NCI-H1092 treated with DMSO at 0.1 percent for 48 hours (cell line): ENCODE data around the gene FAM177A1.
"Not testable (repeated sequence)": the region's sequence is repeated elsewhere in the genome, so short reads cannot be mapped to it uniquely, and the experiment has no call there.

Experiments
- DNase-seq: peaks from one replicate; lab custom pipeline; 2025; lab: John Stamatoyannopoulos, UW

FAM177A1 gene

DNA sequence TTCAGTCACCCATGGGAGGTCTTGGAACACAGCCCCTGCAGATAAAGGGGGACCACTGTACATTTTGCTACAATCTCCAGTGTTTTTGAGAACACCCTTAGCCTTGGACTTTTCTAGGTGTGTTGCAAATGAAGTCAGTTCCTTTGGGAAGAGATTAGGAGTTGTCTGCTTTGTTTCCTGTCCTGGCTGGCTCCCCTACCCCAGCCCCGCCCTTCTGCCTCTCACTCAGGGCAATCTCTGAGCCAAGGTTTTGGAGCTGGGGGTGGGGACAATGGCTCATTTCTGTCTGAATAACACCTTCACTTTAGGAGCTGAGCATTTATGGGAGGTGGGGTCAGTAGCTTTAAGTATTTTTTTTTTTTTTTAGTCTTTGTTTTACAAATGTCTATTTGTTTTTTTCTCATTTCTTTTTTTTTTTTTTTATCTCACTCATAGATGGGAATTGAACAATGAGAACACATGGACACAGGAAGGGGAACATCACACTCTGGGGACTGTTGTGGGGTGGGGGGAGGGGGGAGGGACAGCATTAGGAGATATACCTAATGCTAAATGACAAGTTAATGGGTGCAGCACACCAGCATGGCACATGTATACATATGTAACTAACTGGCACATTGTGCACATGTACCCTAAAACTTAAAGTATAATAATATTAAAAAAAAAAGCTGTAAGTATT, 15.2 kb downstream of the FAM177A1 start:
- DNase-seq = not testable (repeated sequence)

DNA sequence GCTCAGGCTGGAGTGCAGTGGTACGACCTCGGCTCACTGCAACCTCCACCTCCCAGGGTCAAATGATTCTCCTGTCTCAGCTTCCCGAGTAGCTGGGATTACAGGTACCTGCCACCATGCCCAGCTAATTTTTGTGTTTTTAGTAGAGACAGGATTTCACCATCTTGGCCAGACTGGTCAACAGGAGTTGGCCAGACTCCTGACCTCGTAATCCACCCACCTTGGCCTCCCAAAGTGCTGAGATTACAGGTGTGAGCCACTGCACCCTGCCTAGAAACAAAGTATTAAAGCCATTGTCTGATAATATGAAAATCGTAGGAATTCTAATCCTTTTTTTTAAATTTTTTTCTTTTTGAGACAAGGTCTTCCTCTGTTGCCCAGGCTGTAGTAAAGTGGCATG, 19.7 kb downstream of the FAM177A1 start:
- not testable (repeated sequence) for DNase-seq

GRCh38 chr14:35068238-35069012, 22.4 kb downstream of the FAM177A1 start:
- no peak for DNase-seq

DNA sequence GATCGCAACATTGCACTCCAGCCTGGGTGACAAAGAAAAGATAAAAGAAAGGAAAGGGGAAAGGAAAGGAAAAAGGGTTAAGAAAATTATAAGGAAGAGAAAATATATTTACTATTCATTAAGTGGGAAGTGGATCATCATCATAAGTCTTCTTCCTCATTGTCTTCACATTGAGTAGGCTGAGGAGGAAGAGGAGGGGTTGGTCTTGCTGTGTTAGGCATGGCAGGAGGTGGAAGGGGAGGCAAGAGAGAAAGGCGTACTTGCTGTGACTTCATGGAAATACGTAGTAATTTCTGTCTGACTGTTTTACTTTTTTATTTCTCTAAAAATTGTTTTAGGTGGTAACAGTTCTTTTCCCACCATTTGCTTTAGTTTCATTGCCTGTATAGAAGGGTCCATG, 26.2 kb downstream of the FAM177A1 start:
- DNase-seq = no peak

DNA sequence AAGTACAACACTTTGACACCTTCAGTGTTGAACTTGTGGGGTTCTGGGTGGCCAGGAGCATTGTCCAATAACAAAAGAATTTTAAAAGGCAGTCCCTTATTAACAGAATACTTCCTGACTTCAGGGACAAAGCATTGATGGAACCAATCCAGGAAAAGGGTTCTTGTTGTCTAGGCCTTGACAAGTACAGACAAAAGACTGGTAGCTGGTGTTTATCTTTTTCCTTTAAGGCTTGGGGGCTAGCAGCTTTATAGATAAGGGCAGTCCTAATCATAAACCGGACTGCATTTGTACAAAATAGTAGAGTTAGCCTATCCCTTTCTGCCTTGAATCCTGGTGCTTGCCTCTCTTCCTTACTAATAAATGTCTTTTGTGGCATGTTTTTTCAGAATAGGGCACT, 27.4 kb downstream of the FAM177A1 start:
- DNase-seq = no peak

DNA sequence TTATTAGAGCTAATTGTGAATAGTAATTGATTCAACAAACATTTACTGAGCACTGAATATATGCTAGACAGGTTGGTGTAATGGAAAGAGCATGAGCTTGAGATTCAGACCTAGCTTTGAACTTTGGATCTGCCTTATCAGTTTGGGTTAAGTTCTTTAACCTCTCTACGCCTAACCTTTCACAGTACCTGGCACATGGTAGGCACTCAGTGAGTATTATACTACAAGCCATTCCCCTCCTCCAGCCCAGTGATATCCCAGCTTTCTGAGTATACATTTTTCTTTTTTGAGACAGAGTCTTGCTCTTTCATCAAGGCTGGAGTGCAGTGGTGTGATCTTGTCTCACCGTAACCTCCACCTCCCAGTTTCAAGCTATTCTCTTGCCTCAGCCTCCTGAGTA, 32.0 kb downstream of the FAM177A1 start:
- DNase-seq = no peak

- DNase-seq = no peak
These were observed 33.7 kb downstream of the FAM177A1 start for GRCh38 chr14:35079742-35080141.

DNA sequence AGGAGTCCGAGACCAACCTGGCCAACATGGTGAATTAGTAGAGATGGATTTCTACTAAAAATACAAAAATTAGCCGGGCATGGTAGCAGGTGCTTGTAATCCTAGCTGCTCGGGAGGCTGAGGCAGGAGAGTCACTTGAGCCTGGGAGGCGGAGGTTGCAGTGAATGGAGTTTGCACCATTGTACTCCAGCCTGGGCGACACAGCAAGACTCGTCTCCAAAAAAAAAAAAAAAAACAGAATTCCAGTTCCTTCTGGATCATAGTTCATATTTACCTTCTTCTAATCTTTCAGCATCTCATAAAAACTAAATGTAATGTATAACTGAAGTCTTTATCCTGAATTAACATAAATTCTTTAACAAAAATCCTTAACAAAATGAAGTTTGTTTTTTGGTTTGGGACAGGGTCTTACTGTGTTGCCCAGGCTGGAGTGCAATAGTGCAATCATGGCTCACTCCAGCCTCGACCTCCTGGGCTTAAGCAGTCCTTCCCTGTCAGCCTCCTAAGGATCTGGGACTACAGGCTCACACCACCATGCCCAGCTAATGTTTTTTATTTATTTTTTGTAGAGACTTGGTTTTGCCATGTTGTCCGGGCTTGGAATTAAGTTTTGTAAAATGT, 37.6 kb downstream of the FAM177A1 start:
- DNase-seq = no peak

DNA sequence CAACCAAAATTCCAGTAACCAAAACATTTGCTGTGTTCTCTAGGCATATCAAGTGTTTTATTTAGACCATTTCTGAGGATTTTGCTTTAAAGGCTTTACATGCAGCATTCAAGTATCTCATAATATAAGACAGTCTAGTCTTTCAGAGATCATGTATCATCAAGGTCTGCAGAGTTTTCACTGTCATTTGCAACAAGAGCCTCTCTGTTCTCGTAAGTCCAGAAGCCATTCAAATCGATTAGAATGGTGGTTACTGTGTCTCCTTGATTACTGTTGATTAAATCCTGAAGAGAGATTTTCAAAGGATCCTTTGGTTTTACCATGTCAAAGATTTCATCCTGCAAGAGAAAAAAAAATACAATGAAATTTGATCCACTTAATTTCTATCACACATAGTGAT, 39.4 kb downstream of the FAM177A1 start:
- DNase-seq = no peak

DNA sequence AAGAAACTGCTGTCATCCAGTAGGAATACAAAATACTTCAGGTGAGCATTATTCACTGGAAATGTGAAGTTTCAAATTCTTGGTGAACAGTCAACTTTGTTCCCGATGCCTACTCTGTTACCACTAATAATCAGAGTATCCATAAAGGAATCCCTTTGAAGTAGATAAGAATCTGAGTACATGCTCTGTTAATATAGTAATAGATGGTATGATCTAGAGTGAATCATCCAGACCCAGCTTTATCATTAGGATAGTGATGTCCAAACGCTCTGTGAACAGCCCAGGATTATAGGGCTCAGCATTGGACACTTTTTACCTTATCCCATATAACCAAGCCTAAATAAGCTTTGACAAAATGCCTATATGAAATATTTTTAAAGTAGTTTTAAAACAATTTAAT, 42.4 kb downstream of the FAM177A1 start:
- no peak for DNase-seq

DNA sequence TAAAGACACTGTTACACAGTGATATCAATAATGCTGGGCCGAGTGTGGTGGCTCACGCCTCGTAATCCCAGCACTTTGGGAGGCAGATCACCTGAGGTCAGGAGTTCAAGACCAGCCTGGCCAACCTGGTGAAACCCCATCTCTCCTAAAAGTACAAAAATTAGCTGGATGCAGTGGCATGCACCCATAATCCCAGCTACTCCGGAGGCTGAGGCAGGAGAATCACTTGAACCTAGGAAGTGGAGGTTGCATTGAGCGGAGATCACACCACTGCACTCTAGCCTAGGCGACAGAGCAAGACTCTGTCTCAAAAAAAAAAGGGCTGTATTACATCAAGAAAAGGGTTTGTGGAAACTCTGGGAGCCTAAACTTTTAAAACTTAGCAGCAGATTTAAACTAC, 48.6 kb downstream of the FAM177A1 start:
- not testable (repeated sequence) for DNase-seq

- DNase-seq = no peak
These were observed 61.8 kb downstream of the FAM177A1 start for GRCh38 chr14:35107866-35108265.

- DNase-seq = no peak
These were observed 66.6 kb downstream of the FAM177A1 start for GRCh38 chr14:35112641-35113040.

DNA sequence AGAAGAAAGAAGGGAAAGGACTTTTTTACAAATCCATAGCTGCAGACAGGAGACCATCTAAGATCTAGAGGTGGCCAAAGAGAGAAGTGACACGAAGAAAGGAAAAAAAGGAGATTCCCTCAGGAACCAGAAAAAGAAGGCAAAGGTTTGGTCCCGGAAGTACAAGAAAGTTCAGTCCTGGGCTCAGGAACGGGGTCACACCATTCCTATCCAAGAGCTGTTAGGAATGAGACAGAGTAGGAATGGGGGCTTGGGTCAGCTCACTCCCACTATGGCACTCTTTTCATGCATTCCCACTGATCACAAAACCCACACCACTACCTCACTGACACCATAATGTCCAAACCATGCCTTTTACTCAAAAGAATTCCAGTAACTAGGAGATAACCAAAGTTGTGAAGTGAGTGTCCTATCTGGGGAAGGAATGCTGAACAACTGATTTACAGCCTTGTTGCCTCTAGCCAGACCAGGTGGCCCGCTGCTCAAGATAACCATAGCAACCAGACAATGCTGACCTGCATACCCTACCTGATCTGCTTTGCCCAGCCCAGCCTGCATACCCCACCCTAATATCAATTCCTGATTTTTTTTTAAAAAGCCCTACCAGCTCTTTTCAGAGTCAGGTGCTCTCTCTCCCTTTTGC, 67.4 kb downstream of the FAM177A1 start:
- DNase-seq = no peak

GRCh38 chr14:35114036-35114435, 68.0 kb downstream of the FAM177A1 start:
- no peak for DNase-seq

DNA sequence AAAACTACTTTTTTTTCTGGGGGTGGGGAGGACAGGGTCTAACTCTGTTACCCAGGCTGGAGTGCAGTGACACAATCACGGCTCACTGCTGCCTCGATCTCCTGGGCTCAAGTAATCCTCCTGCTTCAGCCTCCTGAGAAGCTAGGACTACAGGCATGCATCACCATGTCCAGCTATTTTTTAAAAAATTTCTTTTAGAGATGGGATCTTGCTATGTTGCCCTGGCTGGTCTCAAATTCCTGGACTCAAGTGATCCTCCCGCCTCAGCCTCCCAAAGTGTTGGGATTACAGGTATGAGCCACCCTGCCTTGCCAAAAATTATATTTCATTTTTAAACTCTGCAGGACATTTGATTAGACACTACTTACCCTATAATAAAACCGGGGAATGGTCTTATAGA, 70.2 kb downstream of the FAM177A1 start:
- DNase-seq = no peak

DNA sequence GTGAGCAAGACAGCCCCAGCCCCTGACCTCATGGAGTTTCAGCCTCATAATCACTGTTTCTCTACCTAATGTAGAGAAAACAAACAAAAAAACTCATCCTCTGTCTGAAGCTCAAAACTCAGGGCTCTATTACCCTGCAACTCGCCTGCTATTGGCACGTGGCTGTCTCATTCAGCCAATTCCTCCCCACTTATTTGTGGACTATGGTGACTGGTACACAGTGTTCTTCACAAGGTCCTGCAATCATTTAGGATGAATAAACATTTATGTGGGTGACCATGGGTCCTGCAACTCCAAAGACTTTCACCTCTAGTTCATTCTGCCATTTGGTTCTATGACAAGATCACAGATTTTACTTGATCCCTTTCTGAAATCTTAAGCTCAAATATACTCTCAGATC, 71.0 kb downstream of the FAM177A1 start:
- DNase-seq = no peak

- DNase-seq = no peak
These were observed 75.2 kb downstream of the FAM177A1 start for GRCh38 chr14:35121026-35121886.

GRCh38 chr14:35121887-35122695, 76.0 kb downstream of the FAM177A1 start, which contains the start of the genes PPP2R3C and PRORP:
TSS of gene PPP2R3C (minus strand) at chr14:35121990. CDS start at chr14:35121959, 31 bp downstream.
TSS of gene PRORP (plus strand) at chr14:35122552. CDS start at chr14:35123246, 694 bp downstream.
- DNase-seq = peak; percentile 95

DNA sequence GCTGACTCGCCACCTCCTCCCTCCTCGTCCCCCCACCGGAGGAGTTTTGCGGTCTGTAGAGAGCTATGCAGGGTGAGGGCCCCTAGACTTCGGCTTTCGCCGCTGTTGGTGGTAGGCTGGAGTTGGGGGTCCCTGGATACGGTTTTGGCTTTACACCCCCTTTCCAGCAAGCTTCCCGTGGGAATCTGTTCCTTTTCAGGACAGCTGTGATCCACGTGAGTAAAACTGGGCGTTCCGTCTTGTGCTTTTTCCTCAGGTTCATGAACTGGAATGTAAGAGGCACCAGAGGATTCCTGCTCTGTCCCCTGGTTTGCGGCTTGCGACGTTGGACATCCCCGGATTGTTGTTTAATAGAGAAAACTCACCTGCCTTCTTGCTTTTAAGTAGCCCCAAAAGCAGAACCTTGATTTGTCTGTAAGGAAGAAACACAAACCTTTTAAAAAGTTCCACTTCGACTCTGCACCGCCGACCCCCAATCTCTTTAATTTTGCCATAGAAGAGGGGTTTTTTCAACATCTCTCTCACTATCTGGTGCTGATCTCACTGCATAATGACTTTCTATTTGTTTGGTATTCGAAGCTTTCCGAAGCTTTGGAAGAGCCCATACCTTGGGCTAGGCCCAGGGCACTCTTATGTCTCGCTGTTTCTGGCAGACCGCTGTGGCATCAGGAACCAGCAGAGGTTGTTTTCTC, 76.8 kb downstream of the FAM177A1 start:
- DNase-seq = no peak
